Psoas muscle (tissue), 8 donors: ENCODE measurements around the gene PBX1. TPM values are rescaled to one million over a fixed set of nuclear protein-coding genes. Genes with fewer than 3 reads are reported as not detected.

Experiments used
- ATAC-seq, 4 donors: fragments of 200-7000 bp; cut with Tn5 transposase; one replicate each; pipeline ENCODE4 v1.9.1; 2020; ENCODE audit warnings: moderate library complexity in 3 of 4, mild to moderate bottlenecking in 2 of 4
- DNase-seq, 2 donors: peaks; one replicate each; pipeline ENCODE4 v3.0.0-alpha.2; 2020
- H3K27ac ChIP-seq: fragments of 200-600 bp; one replicate; pipeline ENCODE4 v1.8.0; 2022
- H3K27me3 ChIP-seq, 3 donors: fragments of 200-600 bp in 1 of 3; one replicate each; pipeline versions ENCODE4 v1.6.1 to v1.8.0; 2013 to 2022; ENCODE audit warnings: low read length in 2 of 3, mild to moderate bottlenecking in 2 of 3, moderate library complexity in 1 of 3; ENCODE audit not compliant: insufficient read depth in 3 of 3
- H3K36me3 ChIP-seq, 2 donors: fragments of 200-600 bp in 1 of 2; one replicate each; pipeline versions ENCODE4 v1.6.1 to v1.8.0; 2013 to 2022; ENCODE audit warnings: low read depth in 1 of 2, mild to moderate bottlenecking in 1 of 2, moderate library complexity in 1 of 2; ENCODE audit not compliant: insufficient read depth in 1 of 2
- H3K4me1 ChIP-seq: fragments of 200-600 bp; one replicate; pipeline ENCODE4 v1.8.0; 2022
- H3K4me3 ChIP-seq: fragments of 200-600 bp; one replicate; pipeline ENCODE4 v1.8.0; 2022; ENCODE audit warnings: mild to moderate bottlenecking
- H3K9me3 ChIP-seq: fragments of 200-600 bp; one replicate; pipeline ENCODE4 v1.8.0; 2022
- CTCF ChIP-seq: fragments of 200-600 bp; IDR thresholded peaks from one replicate; pipeline ENCODE4 v1.8.0; 2022; ENCODE audit warnings: antibody characterized with exemption
- WGBS, 3 donors: extraction: QIAGEN DNeasy Blood & Tissue Kit; methylation state at CpG; one replicate each; pipeline versions ENCODE4 v1.1.6 to v1.1.7; 2013; 5-methylcytosine and 5-hydroxymethylcytosine counted together
- intact Hi-C, 2 donors: fragments of 100-400 bp; cut with DNase I; formaldehyde crosslinking; loops; one replicate each; pipeline versions ENCODE4 v1.11.0 to v1.14.2; 2022
- polyA plus RNA-seq, 3 donors: library from polyadenylated mRNA; stranded (reverse); fragments of 200-250 nt; gene quantifications; one replicate each; pipeline ENCODE4 v1.2.3, GENCODE V29; 2013
- total RNA-seq, 4 donors: library from RNA; stranded (reverse); fragmentation: NEBNext Ultra II Directional in 2 of 4; extraction: Animal tissue kit (Norgen Biotek cat#: 25700) in 2 of 4; gene quantifications; one replicate each; pipeline versions ENCODE4 v1.2.1 to v1.2.4, GENCODE V29; 2021 to 2023
- donor health status: healthy with polysubstance abuse.
- donor health status: DM: no; HTN: no; CAD: no; lungs with moderate emphysema.
- donor health status: Bipolar disorder and iron deficiency.
- donor health status: healthy.
- donor health status: DM: yes; HTN: yes; CAD: no.
- donor health status: DM: no; HTN: no; CAD: no.
- donor health status: DM: no; HTN: no; CAD: no.
- donor health status: DM: yes; HTN: yes; CAD: no.

Gene PBX1
- total and polyA plus RNA-seq, 7 donors: 10.6 to 69.9 (median 59.3) TPM

DNA sequence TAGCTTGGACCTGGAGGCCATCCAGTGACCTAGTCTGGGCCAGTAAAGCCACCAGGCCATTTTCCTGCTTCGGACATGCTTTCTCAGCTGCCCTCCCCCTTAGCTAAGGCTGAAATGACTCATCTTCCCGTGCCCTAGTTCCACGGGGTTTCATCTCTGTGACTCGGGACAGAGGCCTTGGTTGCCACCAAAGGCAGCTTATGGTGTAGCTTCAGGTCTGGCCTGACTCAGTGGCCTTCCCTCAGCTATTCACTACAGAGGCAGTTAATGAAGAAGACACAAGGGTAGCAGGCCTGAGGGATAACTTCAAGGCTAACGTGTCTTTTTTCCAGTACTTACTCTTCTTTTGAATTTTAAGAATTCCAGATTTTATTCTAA, 82.4 kb downstream of the PBX1 start:
- ATAC-seq (peak; percentile 76 to 83 (median 80)), DNase-seq (peak; percentile 49 to 77)
- Histone ChIP-seq H3K36me3 (no peaks in the 10 kb centered on the region), H3K4me3 (peak overlapping the region; percentile 23), H3K4me1 (peaks cover 89% of the 10 kb centered on the region), H3K27ac (peak overlapping the region; percentile 95), H3K9me3 (no peaks in the 10 kb centered on the region), H3K27me3 (no peaks in the 10 kb centered on the region)
- TF ChIP-seq CTCF: no peak
- WGBS, 3 donors: 16 to 35% (median 24%) methylated on average over 5 of the region's 5 CpGs
- intact Hi-C loops: loop anchor here in 1 of 2 donors (5.0 kb wide), 1 partner anchor 141 kb away; no protein-coding TSS in a partner anchor

GRCh38 chr1:164643018-164643417, 84.0 kb downstream of the PBX1 start:
- H3K27ac ChIP-seq: peak overlapping the region; percentile 95
- H3K36me3 ChIP-seq: no peaks in the 10 kb centered on the region
- ATAC-seq: peak in 1 of 4 donors; percentile 32
- peaks cover 89% of the 10 kb centered on the region for H3K4me1 ChIP-seq
- intact Hi-C loops: loop anchor here in 1 of 2 donors (5.0 kb wide), 1 partner anchor 139 kb away; no protein-coding TSS in a partner anchor
- H3K9me3 ChIP-seq: no peaks in the 10 kb centered on the region
- 38 to 65% (median 57%) methylated on average over 7 of the region's 7 CpGs for WGBS, 3 donors
- no peaks in the 10 kb centered on the region for H3K27me3 ChIP-seq
- no peak for TF ChIP-seq CTCF
- H3K4me3 ChIP-seq: peak overlapping the region; percentile 29
- no peak for DNase-seq

DNA sequence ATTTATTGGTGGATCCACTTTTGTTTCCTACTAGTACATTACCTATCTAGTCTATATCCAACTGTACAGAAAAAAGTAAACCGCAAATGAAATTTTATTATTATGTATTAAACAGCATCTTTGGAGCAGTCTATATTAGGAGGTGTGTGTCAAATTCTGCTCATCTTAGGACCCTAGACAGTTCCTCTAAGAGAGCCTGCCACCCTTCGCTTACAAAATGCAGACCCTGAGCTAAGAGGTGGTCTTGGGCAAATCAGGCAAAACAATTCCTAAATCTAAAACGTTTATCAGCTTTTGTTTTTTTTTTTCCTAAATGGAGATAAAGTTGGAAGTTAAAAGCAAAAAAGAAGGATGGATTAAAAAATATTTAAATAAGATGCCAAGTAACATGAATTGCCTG, 85.3 kb downstream of the PBX1 start:
- 60 to 63% (median 60%) methylated on average over 3 of the region's 3 CpGs for WGBS, 3 donors
- Histone ChIP-seq H3K27me3 (no peaks in the 10 kb centered on the region), H3K9me3 (no peaks in the 10 kb centered on the region), H3K36me3 (no peaks in the 10 kb centered on the region), H3K4me1 (peaks cover 90% of the 10 kb centered on the region), H3K27ac (peak overlapping the region; percentile 95), H3K4me3 (peak overlapping the region; percentile 31)
- DNase-seq (no peak), ATAC-seq (no peak)
- no peak for TF ChIP-seq CTCF
- intact Hi-C loops: loop anchor here in 1 of 2 donors (5.0 kb wide), 1 partner anchor 138 kb away; no protein-coding TSS in a partner anchor

- no peak for DNase-seq
- ATAC-seq: peak; percentile 17 to 32 (median 26)
- H3K4me3 ChIP-seq: peak overlapping the region; percentile 31
Observed at GRCh38 chr1:164644774-164645644, 86.0 kb downstream of the PBX1 start.

More at GRCh38 chr1:164644774-164645644, 86.0 kb downstream of the PBX1 start:
- no peaks in the 10 kb centered on the region for H3K9me3 ChIP-seq
- H3K27ac ChIP-seq: peak overlapping the region; percentile 95
- peaks cover 87% of the 10 kb centered on the region for H3K4me1 ChIP-seq
- H3K36me3 ChIP-seq: no peaks in the 10 kb centered on the region
- no peaks in the 10 kb centered on the region for H3K27me3 ChIP-seq
- intact Hi-C loops: loop anchor here in 1 of 2 donors (5.0 kb wide), 2 partner anchors 47 to 137 kb away; no protein-coding TSS in a partner anchor
- WGBS, 3 donors: 15 to 23% (median 16%) methylated on average over 6 of the region's 6 CpGs
- no peak for TF ChIP-seq CTCF
